GM12874 (cell line): ENCODE results near the gene ATG4D.

Source experiments
- TF ChIP-seq, protein P1 (sequence below): IDR thresholded peaks from 2 replicates; pipeline ENCODE4 v1.5.1; 2011; ENCODE audit warnings: low read depth, mild to moderate bottlenecking, control low read depth, low read length, moderate library complexity; ENCODE audit not compliant: insufficient read depth

ATG4D gene

DNA sequence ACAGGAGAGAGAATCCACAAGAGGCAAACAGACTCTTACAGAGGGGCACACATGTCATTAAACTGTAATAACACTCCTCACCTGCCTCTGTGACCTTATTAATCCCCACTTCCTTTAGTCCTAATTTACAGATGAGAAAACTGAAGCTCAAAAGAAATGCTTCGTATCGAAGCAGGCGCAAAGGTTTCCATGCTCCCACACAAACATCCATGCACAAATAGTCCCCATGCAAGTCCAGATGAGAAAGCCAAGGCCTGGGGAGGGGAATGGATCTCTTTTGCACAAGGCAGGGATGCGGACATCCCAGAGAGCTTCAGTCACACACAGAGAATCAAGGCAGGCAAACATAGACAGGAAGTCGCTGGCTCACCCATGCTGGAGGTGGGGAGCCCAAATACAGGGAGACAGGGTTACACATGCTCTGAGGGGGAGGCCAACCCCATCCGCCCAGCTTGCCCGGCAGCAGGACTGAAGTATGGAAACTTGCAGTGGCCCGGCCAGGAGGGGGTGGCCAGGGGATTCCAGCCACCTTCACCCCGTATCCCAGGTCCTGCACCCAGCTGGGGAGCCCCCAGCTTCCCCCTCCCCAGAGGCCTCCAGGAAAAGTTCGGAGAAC lies 26.9 kb upstream of the ATG4D start:
- TF ChIP-seq, protein P1, sequence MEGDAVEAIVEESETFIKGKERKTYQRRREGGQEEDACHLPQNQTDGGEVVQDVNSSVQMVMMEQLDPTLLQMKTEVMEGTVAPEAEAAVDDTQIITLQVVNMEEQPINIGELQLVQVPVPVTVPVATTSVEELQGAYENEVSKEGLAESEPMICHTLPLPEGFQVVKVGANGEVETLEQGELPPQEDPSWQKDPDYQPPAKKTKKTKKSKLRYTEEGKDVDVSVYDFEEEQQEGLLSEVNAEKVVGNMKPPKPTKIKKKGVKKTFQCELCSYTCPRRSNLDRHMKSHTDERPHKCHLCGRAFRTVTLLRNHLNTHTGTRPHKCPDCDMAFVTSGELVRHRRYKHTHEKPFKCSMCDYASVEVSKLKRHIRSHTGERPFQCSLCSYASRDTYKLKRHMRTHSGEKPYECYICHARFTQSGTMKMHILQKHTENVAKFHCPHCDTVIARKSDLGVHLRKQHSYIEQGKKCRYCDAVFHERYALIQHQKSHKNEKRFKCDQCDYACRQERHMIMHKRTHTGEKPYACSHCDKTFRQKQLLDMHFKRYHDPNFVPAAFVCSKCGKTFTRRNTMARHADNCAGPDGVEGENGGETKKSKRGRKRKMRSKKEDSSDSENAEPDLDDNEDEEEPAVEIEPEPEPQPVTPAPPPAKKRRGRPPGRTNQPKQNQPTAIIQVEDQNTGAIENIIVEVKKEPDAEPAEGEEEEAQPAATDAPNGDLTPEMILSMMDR: no peak

DNA sequence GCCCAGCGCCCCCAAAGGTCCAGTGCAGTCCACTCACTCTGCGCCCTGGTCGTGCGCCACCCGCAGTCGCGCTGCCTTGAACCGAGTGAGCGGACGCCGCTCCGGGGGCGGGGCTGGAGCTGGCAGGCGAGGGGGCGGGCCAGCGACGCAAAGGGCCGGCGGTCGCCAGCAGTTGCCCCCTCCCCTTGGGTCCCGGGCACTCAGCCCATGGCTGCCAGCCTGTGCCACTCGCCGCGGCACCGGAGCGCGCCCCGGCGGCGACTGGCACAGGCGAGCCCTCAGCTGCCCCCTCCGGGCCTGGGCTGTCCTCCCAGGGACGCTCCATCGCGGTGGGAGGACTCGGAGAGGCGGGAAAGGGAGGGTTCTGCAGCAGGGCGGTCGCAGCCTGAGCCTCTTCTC lies 26.3 kb upstream of the ATG4D start, which contains the start of gene S1PR5:
S1PR5 (minus strand) TSS at position 87 of the 399 bp plus-strand sequence. CDS start 2,436 bp downstream, outside the sequence.
- TF ChIP-seq, protein P1: no peak

DNA sequence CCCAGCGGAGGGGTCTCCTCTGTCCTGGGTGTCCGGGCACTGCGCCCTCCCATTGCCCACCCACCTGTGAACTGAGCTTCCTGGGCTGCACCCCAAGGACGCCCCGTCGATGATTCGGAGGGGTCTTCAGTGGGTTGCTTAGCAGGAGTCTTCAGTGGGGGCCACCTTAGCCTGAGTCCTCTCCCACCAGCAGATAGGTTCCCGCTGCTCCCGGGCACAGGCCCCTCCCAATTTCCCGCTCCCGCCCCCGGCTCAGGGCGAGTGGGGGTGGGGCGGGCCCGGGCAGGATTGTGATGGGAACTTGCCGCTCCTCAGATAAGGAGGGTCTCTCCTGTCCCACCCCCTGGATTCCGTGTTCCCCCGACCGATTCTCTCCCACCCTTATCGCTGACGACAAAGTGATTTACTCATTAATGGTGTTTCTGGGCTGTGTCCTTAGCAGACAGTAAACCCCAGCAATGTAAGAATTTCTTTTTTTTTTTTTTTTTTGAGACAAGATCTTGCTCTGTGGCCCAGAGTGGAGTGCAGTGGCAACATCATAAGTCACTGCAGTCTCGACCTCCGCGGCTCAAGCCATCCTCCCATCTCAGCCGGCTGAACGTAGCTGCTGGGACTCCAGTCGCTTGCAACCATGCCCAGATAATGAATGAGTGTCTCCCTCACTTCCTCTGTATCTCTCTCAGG lies 25.8 kb upstream of the ATG4D start:
- TF ChIP-seq, protein P1: no peak

DNA sequence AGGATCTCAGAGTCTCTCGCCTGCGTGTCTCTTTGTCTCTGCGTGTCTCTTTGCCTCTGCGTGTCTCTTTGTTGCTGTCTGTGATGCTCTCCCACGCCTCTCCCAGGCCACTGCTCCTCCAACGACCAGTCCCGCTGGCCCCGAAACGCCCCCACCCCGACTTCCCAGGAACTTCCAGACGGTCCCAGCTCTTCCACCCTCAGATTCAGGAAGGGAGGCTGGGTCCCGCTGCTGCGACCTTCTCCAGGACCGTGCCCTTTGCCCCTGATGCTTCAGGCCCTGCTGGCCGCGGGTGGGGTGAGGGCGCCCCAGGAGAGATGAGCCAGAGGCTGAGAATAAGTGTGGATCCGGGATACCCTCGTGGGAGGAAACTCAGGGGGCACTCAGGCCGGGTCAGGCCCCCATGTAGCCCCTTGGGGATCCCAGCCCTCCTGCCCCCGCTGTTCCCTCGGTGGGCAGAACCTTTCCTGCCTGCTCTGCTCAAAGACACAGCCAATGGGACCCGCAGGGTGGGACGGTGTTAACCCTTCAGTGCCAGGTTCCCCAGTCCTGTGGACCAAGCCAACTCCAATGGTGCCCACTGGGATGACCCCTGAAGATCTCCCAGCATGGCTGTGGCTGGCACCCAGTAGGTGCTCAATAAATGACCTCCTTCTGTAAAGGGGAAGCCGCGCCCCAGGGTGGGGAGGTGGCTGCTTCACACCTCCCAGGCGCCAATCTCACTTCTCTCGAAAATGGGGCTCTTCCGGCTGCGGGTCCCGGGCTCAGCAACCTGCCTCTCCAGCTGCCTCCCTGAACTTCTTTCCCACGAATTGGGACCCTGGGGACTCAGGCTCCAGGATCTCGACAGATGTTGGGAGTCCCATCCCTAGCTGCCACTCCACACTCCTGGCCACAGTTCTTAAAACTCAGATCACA lies 25.0 kb upstream of the ATG4D start:
- TF ChIP-seq, protein P1: no peak

DNA sequence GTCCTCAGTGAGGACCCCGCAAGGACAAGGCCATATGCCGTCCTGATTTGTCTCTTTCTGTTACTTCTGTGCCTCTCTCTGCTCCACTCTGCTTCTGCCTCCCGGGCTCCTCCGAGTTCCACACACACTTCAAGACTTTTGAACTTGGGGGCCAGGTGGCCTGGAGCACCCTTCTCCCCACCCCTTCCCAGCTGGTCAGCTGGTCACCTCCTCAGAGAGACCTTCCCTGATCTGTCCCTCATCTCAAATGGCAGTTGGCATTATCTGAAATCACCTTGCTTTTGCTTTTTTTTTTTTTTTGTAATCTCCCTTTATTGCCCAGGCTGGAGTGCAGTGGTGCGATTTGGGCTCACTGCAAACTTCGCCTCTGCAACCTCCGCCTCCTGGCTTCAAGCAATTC lies 24.3 kb upstream of the ATG4D start:
- TF ChIP-seq, protein P1: no peak

DNA sequence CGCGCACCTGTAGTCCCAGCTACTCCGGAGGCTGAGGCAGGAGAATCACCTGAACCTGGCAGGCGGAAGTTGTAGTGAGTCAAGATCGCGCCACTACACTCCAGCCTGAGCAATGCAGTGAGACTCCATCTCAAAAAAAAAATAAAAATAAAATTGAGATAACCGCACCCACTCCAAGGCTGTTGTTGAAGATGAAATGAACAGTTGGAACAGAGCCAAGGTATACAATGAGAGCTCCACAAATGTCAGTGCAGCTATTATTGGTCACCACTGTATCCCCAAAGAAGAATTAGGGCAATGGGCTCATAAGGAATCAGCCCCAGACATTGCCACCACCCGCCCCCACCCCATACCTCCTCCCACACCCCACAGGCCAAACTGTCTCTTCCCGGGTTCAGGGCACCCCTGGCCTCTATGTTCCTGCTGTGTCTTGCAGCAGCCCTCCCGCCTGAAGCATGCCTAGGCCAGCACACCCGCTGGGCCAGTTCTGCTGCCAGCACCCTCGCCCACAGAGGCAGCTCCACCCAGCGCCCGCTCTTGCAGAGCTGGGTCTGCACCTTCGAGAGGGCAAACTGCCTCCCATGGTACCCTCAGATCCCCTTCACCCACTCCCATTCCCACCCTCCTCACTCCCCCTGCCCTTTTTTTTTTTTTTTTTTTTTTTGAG lies 22.9 kb upstream of the ATG4D start:
- TF ChIP-seq, protein P1: no peak
